ENCODE data around the gene ANGEL1. TPM values are rescaled to one million over a fixed set of nuclear protein-coding genes. Genes with fewer than 3 reads are reported as not detected.

ANGEL1 gene
- total and polyA plus RNA-seq, 2 of the 13 experiments (the other 11 are each of a cell fraction or from before 2014, with no cell fraction given): 14.3 to 20.1 TPM

GRCh38 chr14:76759589-76759988 is 53.1 kb downstream of the ANGEL1 start:
- CTCF ChIA-PET (ENCODE audit: low intra/inter-chr PET ratio, low total read pairs): no interaction called here
- TF ChIP-seq ZNF441 (CRISPR knock-in tag; IDR thresholded peaks at IDR 0.05; ENCODE audit: borderline replicate concordance) (no peak), ZNF33B (CRISPR knock-in tag; IDR thresholded peaks at IDR 0.05) (no peak), BRCA1 (CRISPR knock-in tag; IDR thresholded peaks at IDR 0.05) (no peak), ZNF550 (CRISPR knock-in tag; IDR thresholded peaks at IDR 0.05; ENCODE audit: borderline replicate concordance) (no peak), PRDM10 (CRISPR knock-in tag; IDR thresholded peaks at IDR 0.05; ENCODE audit: low read depth) (no peak), TCF7L2 (IDR thresholded peaks at IDR 0.05; ENCODE audit: low read depth, low read length) (no peak), FOXP1 (IDR thresholded peaks at IDR 0.05) (no peak), FOXP1 (CRISPR knock-in tag; IDR thresholded peaks at IDR 0.05) (no peak), ARNTL (CRISPR knock-in tag; IDR thresholded peaks at IDR 0.05) (no peak), ZNF484 (CRISPR knock-in tag; IDR thresholded peaks at IDR 0.05; ENCODE audit: borderline replicate concordance, low read depth) (no peak), SAP130 (CRISPR knock-in tag; IDR thresholded peaks at IDR 0.05; ENCODE audit: low read depth) (no peak), ZNF574 (CRISPR knock-in tag; IDR thresholded peaks at IDR 0.05) (no peak), MIER3 (CRISPR knock-in tag; IDR thresholded peaks at IDR 0.05; ENCODE audit: borderline replicate concordance) (no peak), PBX3 (CRISPR knock-in tag; IDR thresholded peaks at IDR 0.05; ENCODE audit: borderline replicate concordance) (no peak), PBX2 (CRISPR knock-in tag; IDR thresholded peaks at IDR 0.05) (no peak), REPIN1 (CRISPR knock-in tag; IDR thresholded peaks at IDR 0.05; ENCODE audit: borderline replicate concordance, low read depth) (no peak), NFKB2 (CRISPR knock-in tag; IDR thresholded peaks at IDR 0.05; ENCODE audit: borderline replicate concordance) (no peak), TAF15 (IDR thresholded peaks at IDR 0.05; ENCODE audit: low read depth, low read length, poor library complexity, severe bottlenecking) (no peak)

More at GRCh38 chr14:76759589-76759988, 53.1 kb downstream of the ANGEL1 start:
- in situ Hi-C loops (cut with HindIII; ENCODE audit: extremely low pct_ligation_motif_present, low pct_unique_long_range_greater_than_20kb) (no loop called here), intact Hi-C loops (cut with micrococcal nuclease; ENCODE audit: unreplicated experiment) (no loop called here)
- Histone ChIP-seq H3K79me2 (ENCODE audit: insufficient read depth, low read length) (no peaks in the 10 kb centered on the region), H3K4me2 (ENCODE audit: low read depth, low read length) (no peak overlapping the region), H2AFZ (ENCODE audit: low read length) (no peak overlapping the region), H3K27ac (ENCODE audit: extremely low read length, insufficient read depth, low read length) (no peak overlapping the region), H3K36me3 (replicated peaks in 1 of 2; ENCODE audit: control insufficient read depth in 1 of 2, insufficient read depth in 2 of 2, low read length in 2 of 2) (no peaks in the 10 kb centered on the region), H3K4me3 (replicated peaks in 1 of 3; ENCODE audit: insufficient read depth in 1 of 3, low read depth in 2 of 3, low read length in 3 of 3) (no peak overlapping the region), H3K9me3 (ENCODE audit: low read length) (no peaks in the 10 kb centered on the region), H3K4me1 (ENCODE audit: insufficient read depth, low read length) (0 out of 2 replicates have a peak, but pooled peaks cover 7% of the 10 kb centered on the region), H4K20me1 (ENCODE audit: insufficient read depth, low read length) (no peaks in the 10 kb centered on the region), H3K9ac (ENCODE audit: insufficient read depth, low read depth, low read length) (no peak overlapping the region), H3K27me3 (ENCODE audit: control insufficient read depth in 1 of 2, insufficient read depth in 2 of 2, low read length in 2 of 2) (peaks cover 2 to 36% of the 10 kb centered on the region in 2 experiments; a peak in 4 of 5 replicates)
- no peak for ATAC-seq
- no peak for FAIRE-seq
- DNase-seq (ENCODE audit: low spot score): no peak
- WGBS (ENCODE audit: low lambda C conversion rate): 23% methylated on average over 2 of the region's 4 CpGs
- POLR2A ChIA-PET: no interaction called here
- BruUV-seq (replicated peaks): no TSS peak

All from HepG2 (cell line).